CD14-positive monocyte (primary cell): ENCODE measurements around the gene NEO1. TPM values are rescaled to one million over a fixed set of nuclear protein-coding genes. Genes with fewer than 3 reads are reported as not detected.

Source experiments
- DNase-seq, 3 donors: peaks; one replicate each; pipeline ENCODE4 v3.0.0-alpha.2; 2011 to 2022
- H2AFZ ChIP-seq: 2 replicates; pipeline ENCODE4 v1.6.0; 2012; ENCODE audit warnings: mild to moderate bottlenecking, low read depth, low read length, inconsistent platforms; ENCODE audit not compliant: insufficient read depth, poor library complexity, severe bottlenecking
- H3K27ac ChIP-seq, 2 donors: 1 replicate in 1 of 2; 2 replicates in 1 of 2; pipeline ENCODE4 v1.5.1; 2012 to 2013; ENCODE audit warnings: low read length in 2 of 2, control low read depth in 1 of 2, inconsistent platforms in 1 of 2, low read depth in 1 of 2, mild to moderate bottlenecking in 1 of 2
- H3K27me3 ChIP-seq, 2 donors: one replicate each; pipeline versions ENCODE4 v1.6.0 to v1.6.1; 2011 to 2013; ENCODE audit warnings: low read length in 2 of 2; ENCODE audit not compliant: control insufficient read depth in 2 of 2, insufficient read depth in 2 of 2
- H3K36me3 ChIP-seq, 2 donors: replicated peaks in 1 of 2; 1 replicate in 1 of 2; 2 replicates in 1 of 2; pipeline versions ENCODE4 v1.5.1 to v1.6.1; 2012 to 2013; ENCODE audit warnings: low read length in 2 of 2, control low read depth in 1 of 2, inconsistent platforms in 1 of 2, mild to moderate bottlenecking in 1 of 2; ENCODE audit not compliant: insufficient read depth in 2 of 2, control insufficient read depth in 1 of 2
- H3K4me1 ChIP-seq, 2 donors: 1 replicate in 1 of 2; 2 replicates in 1 of 2; pipeline versions ENCODE4 v1.5.1 to v1.6.1; 2012 to 2013; ENCODE audit warnings: low read length in 2 of 2, control low read depth in 1 of 2, inconsistent platforms in 1 of 2, mild to moderate bottlenecking in 1 of 2, moderate library complexity in 1 of 2; ENCODE audit not compliant: insufficient read depth in 2 of 2, control insufficient read depth in 1 of 2
- H3K4me2 ChIP-seq: replicated peaks from 2 replicates; pipeline ENCODE3; 2012; ENCODE audit warnings: low read length, moderate library complexity, mild to moderate bottlenecking; ENCODE audit not compliant: poor library complexity, severe bottlenecking; ENCODE audit errors: extremely low read depth
- H3K4me3 ChIP-seq, 3 experiments: fragments of 200-600 bp in 1 of 3; sonication (generic) in 1 of 3; replicated peaks in 1 of 3; 1 replicate in 2 of 3; 2 replicates in 1 of 3; pipeline ENCODE4 v1.5.1; 2011 to 2013; ENCODE audit warnings: low read length in 3 of 3, mild to moderate bottlenecking in 3 of 3, control low read depth in 2 of 3, low read depth in 2 of 3, inconsistent platforms in 1 of 3, moderate library complexity in 1 of 3
- H3K79me2 ChIP-seq: 2 replicates; pipeline ENCODE4 v1.6.0; 2012; ENCODE audit warnings: mild to moderate bottlenecking, control low read depth, inconsistent platforms, low read length, moderate library complexity; ENCODE audit not compliant: insufficient read depth
- H3K9ac ChIP-seq: 2 replicates; pipeline ENCODE4 v1.6.0; 2017; ENCODE audit warnings: low read length, mild to moderate bottlenecking; ENCODE audit not compliant: insufficient read depth, poor library complexity, severe bottlenecking
- H3K9me3 ChIP-seq, 2 donors: replicated peaks in 1 of 2; 1 replicate in 1 of 2; 2 replicates in 1 of 2; pipeline versions ENCODE4 v1.5.1 to v1.6.1; 2012 to 2013; ENCODE audit warnings: low read length in 2 of 2, control low read depth in 1 of 2; ENCODE audit not compliant: control insufficient read depth in 1 of 2, insufficient read depth in 1 of 2
- H4K20me1 ChIP-seq: 2 replicates; pipeline ENCODE4 v1.6.0; 2012; ENCODE audit warnings: mild to moderate bottlenecking, low read length, control low read depth, moderate library complexity; ENCODE audit not compliant: insufficient read depth
- H3K27ac Mint-ChIP-seq, 7 donors: one replicate each; pipeline ENCODE4 v1.8.0; 2020; ENCODE audit warnings: mild to moderate bottlenecking in 7 of 7, mixed read lengths in 7 of 7, moderate library complexity in 6 of 7, inconsistent platforms in 2 of 7
- H3K27me3 Mint-ChIP-seq, 3 donors: one replicate each; pipeline ENCODE4 v1.8.0; 2021 to 2022; ENCODE audit warnings: low read depth in 3 of 3, mild to moderate bottlenecking in 3 of 3, mixed read lengths in 3 of 3, moderate library complexity in 3 of 3, inconsistent platforms in 1 of 3
- H3K36me3 Mint-ChIP-seq, 2 donors: one replicate each; pipeline ENCODE4 v1.8.0; 2020; ENCODE audit warnings: mixed read lengths in 2 of 2, inconsistent platforms in 1 of 2, mild to moderate bottlenecking in 1 of 2
- H3K4me1 Mint-ChIP-seq: one replicate; pipeline ENCODE4 v1.8.0; 2020; ENCODE audit warnings: mild to moderate bottlenecking, mixed read lengths
- H3K4me3 Mint-ChIP-seq, 2 donors: one replicate each; pipeline ENCODE4 v1.8.0; 2020; ENCODE audit warnings: mild to moderate bottlenecking in 2 of 2, mixed read lengths in 2 of 2, moderate library complexity in 1 of 2
- H3K9me3 Mint-ChIP-seq, 7 donors: one replicate each; pipeline ENCODE4 v1.8.0; 2020 to 2022; ENCODE audit warnings: mixed read lengths in 7 of 7, mild to moderate bottlenecking in 6 of 7, moderate library complexity in 6 of 7, inconsistent platforms in 2 of 7
- WGBS: methylation state at CpG from one replicate; pipeline ENCODE4 v1.1.5; 2013; ENCODE audit warnings: missing lambda C conversion rate; ENCODE audit not compliant: insufficient coverage; 5-methylcytosine and 5-hydroxymethylcytosine counted together
- intact Hi-C, 2 donors: fragments of 100-400 bp; cut with micrococcal nuclease; formaldehyde crosslinking; loops; one replicate each; pipeline versions ENCODE4 v1.15.0 to v1.15.1; 2023
- polyA plus RNA-seq, 3 donors: library from polyadenylated mRNA; depleted of rRNA in 1 of 3; unstranded in 2 of 3; stranded (reverse) in 1 of 3; fragments of 300-500 nt in 2 of 3; fragments of >200 nt in 1 of 3; fragmentation: Illumina TruSeq in 2 of 3; gene quantifications; 1 replicate in 2 of 3; 2 replicates in 1 of 3; pipeline ENCODE4 v1.2.3, GENCODE V29; 2012 to 2021
- TF ChIP-seq, protein P1 (sequence below): fragments of 200-600 bp; IDR thresholded peaks from one replicate; pipeline ENCODE4 v1.8.0; 2022; ENCODE audit warnings: antibody characterized with exemption, mild to moderate bottlenecking

NEO1 gene
- polyA plus RNA-seq, 3 donors: 0.03 to 0.06 TPM; not detected in 1

DNA sequence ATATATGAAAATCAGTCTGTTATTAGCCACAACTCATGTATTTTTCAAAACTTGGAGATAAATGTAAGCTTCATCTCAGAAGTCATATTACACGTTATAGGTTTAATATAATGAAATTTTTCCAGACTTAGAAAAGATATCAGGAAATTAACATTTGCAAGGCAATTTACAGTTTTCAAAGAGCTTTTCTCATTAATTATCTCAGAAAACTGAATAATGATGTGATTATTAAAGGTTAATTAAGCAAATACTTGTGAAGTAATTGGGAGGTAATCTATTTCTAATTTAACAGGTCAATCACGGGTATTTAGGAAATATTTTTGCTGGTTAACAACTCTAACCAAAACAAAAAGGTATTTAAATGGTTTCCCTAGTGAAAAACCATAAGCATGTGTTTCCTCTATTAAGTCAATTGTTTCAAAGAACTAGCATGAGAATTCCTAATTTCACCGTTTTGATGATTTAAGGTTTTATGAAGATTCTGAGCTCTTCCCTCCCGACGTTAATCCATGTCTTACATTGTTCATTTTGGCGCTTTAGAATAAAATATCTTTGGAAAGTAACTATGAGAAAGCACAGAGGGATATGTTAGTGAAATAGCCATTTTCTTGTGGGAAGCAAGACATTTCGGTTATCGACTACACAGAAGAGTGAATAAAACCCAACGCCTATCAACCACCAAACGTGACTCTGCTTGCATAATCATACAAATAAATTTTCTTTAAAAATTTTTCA lies 1.5 kb upstream of the NEO1 start:
- Histone ChIP-seq H3K79me2 (no peaks in the 10 kb centered on the region), H3K4me1 (peaks cover 10 to 16% of the 10 kb centered on the region in 2 donors), H4K20me1 (no peaks in the 10 kb centered on the region), H3K9me3 (peaks cover 0 to 22% of the 10 kb centered on the region in 2 donors), H3K27me3 (peaks cover 67 to 88% of the 10 kb centered on the region in 2 donors), H3K4me2 (peak overlapping the region; percentile 73), H3K36me3 (no peaks in the 10 kb centered on the region), H2AFZ (no peak overlapping the region), H3K9ac (no peak overlapping the region), H3K4me3 (no peak overlapping the region), H3K27ac (no peak overlapping the region)
- no peak for DNase-seq
- TF ChIP-seq, protein P1, sequence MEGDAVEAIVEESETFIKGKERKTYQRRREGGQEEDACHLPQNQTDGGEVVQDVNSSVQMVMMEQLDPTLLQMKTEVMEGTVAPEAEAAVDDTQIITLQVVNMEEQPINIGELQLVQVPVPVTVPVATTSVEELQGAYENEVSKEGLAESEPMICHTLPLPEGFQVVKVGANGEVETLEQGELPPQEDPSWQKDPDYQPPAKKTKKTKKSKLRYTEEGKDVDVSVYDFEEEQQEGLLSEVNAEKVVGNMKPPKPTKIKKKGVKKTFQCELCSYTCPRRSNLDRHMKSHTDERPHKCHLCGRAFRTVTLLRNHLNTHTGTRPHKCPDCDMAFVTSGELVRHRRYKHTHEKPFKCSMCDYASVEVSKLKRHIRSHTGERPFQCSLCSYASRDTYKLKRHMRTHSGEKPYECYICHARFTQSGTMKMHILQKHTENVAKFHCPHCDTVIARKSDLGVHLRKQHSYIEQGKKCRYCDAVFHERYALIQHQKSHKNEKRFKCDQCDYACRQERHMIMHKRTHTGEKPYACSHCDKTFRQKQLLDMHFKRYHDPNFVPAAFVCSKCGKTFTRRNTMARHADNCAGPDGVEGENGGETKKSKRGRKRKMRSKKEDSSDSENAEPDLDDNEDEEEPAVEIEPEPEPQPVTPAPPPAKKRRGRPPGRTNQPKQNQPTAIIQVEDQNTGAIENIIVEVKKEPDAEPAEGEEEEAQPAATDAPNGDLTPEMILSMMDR: no peak
- Mint-ChIP-seq H3K27ac (no peak overlapping the region), H3K36me3 (peaks cover 0 to 2% of the 10 kb centered on the region in 2 donors), H3K4me1 (peaks cover 8% of the 10 kb centered on the region), H3K4me3 (peak overlapping the region in 1 of 2 donors; percentile 63), H3K9me3 (peaks cover 0 to 6% (median 2%) of the 10 kb centered on the region in 7 donors), H3K27me3 (peaks cover 39 to 51% (median 39%) of the 10 kb centered on the region in 3 donors)
- intact Hi-C loops: no loop called here
- 0% methylated on average over 1 of the region's 10 CpGs for WGBS

- Mint-ChIP-seq H3K4me3 (peak overlapping the region; percentile 68 to 73), H3K27ac (no peak overlapping the region), H3K4me1 (peaks cover 8% of the 10 kb centered on the region), H3K36me3 (peaks cover 0 to 2% of the 10 kb centered on the region in 2 donors), H3K27me3 (peaks cover 39 to 51% (median 39%) of the 10 kb centered on the region in 3 donors), H3K9me3 (peaks cover 0 to 6% (median 2%) of the 10 kb centered on the region in 7 donors)
- H3K36me3 ChIP-seq: no peaks in the 10 kb centered on the region
- H3K9me3 ChIP-seq: peaks cover 0 to 22% of the 10 kb centered on the region in 2 donors
- H3K4me1 ChIP-seq: peaks cover 10 to 16% of the 10 kb centered on the region in 2 donors
- H3K27ac ChIP-seq: no peak overlapping the region
- peak overlapping the region; percentile 73 for H3K4me2 ChIP-seq
- H2AFZ ChIP-seq: peak overlapping the region; percentile 50
- no peak overlapping the region for H3K9ac ChIP-seq
- DNase-seq: no peak
- peak overlapping the region in 2 of 3 experiments; percentile 18 to 67 for H3K4me3 ChIP-seq
- TF ChIP-seq, protein P1: no peak
- 2% methylated on average over 42 of the region's 42 CpGs for WGBS
- no peaks in the 10 kb centered on the region for H4K20me1 ChIP-seq
- H3K79me2 ChIP-seq: no peaks in the 10 kb centered on the region
- H3K27me3 ChIP-seq: peaks cover 73 to 91% of the 10 kb centered on the region in 2 donors
- intact Hi-C loops: no loop called here
Observed at GRCh38 chr15:73051391-73051806, 864 bp upstream of the NEO1 start.
